Stomach (tissue), 9 donors: ENCODE data around the gene POLR3G. TPM values are rescaled to one million over a fixed set of nuclear protein-coding genes. Genes with fewer than 3 reads are reported as not detected.

Source experiments
- DNase-seq, 2 donors: peaks; one replicate each; pipeline versions ENCODE4 v3.0.0 to v3.0.0-alpha.2; 2013 to 2019
- H3K27ac ChIP-seq, 5 donors: fragments of 200-600 bp in 4 of 5; sonication (generic) in 4 of 5; one replicate each; pipeline ENCODE4 v1.5.1; 2013 to 2019; ENCODE audit warnings: mild to moderate bottlenecking in 1 of 5, moderate library complexity in 1 of 5
- H3K27me3 ChIP-seq, 3 donors: fragments of 200-600 bp; sonication (generic); one replicate each; pipeline ENCODE4 v1.5.1; 2017 to 2019; ENCODE audit warnings: mixed run types in 1 of 3
- H3K36me3 ChIP-seq, 4 donors: fragments of 200-600 bp; sonication (generic); 1 replicate in 3 of 4; 2 replicates in 1 of 4; pipeline ENCODE4 v1.5.1; 2016 to 2019
- H3K4me1 ChIP-seq, 4 donors: fragments of 200-600 bp; sonication (generic); one replicate each; pipeline ENCODE4 v1.5.1; 2016 to 2019
- H3K4me3 ChIP-seq, 4 donors: fragments of 200-600 bp; sonication (generic) in 3 of 4; one replicate each; pipeline ENCODE4 v1.5.1; 2016 to 2019; ENCODE audit warnings: mild to moderate bottlenecking in 1 of 4
- H3K9me3 ChIP-seq, 4 donors: fragments of 200-600 bp; sonication (generic); one replicate each; pipeline ENCODE4 v1.5.1; 2016 to 2019
- EP300 ChIP-seq: sonication (generic); formaldehyde crosslinking; IDR thresholded peaks from one replicate; pipeline ENCODE4 v1.6.1; 2017; ENCODE audit warnings: antibody characterized with exemption
- POLR2A ChIP-seq, 4 donors: fragments of 450-650 bp; IDR thresholded peaks; one replicate each; pipeline ENCODE4 v1.6.1; 2016; ENCODE audit warnings: antibody characterized with exemption in 4 of 4, control low read depth in 2 of 4, mild to moderate bottlenecking in 1 of 4, moderate library complexity in 1 of 4
- POLR2AphosphoS5 ChIP-seq, 3 donors: sonication (generic); formaldehyde crosslinking; IDR thresholded peaks; one replicate each; pipeline ENCODE4 v1.6.1; 2016; ENCODE audit warnings: antibody characterized with exemption in 3 of 3
- WGBS, 5 donors: extraction: QIAGEN DNeasy Blood & Tissue Kit in 3 of 5; methylation state at CpG; one replicate each; pipeline versions ENCODE4 v1.1.5 to v1.1.7; 2013 to 2018; 5-methylcytosine and 5-hydroxymethylcytosine counted together
- intact Hi-C: fragments of 100-400 bp; cut with DNase I; formaldehyde crosslinking; loops from one replicate; pipeline ENCODE4 v1.15.1; 2023; ENCODE audit warnings: low total_unique reads
- polyA plus RNA-seq, 3 donors: library from polyadenylated mRNA; stranded (reverse); fragments of 200-250 nt; gene quantifications; one replicate each; pipeline ENCODE4 v1.2.3, GENCODE V29; 2013
- total RNA-seq, 5 donors: library from RNA; depleted of rRNA; stranded (reverse); fragments of >200 nt; gene quantifications; one replicate each; pipeline versions ENCODE4 v1.1.0 to v1.2.3, GENCODE V29; 2014 to 2016
- TF ChIP-seq, protein P1 (sequence below), 7 experiments: fragments of 450-650 bp in 4 of 7; fragments of 200-600 bp in 3 of 7; sonication (generic) in 3 of 7; IDR thresholded peaks; one replicate each; pipeline ENCODE4 v1.5.1; 2016 to 2019; ENCODE audit warnings: antibody characterized with exemption in 7 of 7, control low read depth in 2 of 7, mild to moderate bottlenecking in 1 of 7
- donor health status: healthy with polysubstance abuse.
- donor health status: Bipolar disorder and iron deficiency.
- donor health status: healthy.

POLR3G gene
- total and polyA plus RNA-seq, 8 donors: 0.31 to 2.4 (median 1.0) TPM; not detected in 4

DNA sequence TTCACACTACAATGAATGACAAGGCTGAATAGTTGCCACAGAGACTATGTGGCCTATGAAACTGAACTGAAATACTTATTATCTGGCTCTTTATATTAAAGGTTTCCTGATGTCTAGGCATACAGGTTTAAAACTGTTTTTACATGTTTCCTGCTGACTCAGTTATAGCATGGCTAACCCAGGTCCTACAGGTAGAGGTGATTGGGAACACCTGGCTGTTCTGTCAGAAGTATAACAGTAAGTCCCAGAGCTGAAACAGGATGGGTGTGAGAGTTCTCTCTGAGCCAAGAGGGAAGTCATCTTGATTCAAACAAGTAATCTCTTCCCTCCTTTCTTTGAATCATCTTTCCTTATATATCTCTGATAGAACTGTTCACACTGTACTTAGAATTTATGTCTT, 79.0 kb downstream of the POLR3G start:
- no peak overlapping the region for H3K27ac ChIP-seq
- intact Hi-C loops: no loop called here
- TF ChIP-seq POLR2A (IDR thresholded peaks at IDR 0.05) (no peak), POLR2AphosphoS5 (IDR thresholded peaks at IDR 0.05) (no peak), EP300 (no peak)
- TF ChIP-seq, protein P1, sequence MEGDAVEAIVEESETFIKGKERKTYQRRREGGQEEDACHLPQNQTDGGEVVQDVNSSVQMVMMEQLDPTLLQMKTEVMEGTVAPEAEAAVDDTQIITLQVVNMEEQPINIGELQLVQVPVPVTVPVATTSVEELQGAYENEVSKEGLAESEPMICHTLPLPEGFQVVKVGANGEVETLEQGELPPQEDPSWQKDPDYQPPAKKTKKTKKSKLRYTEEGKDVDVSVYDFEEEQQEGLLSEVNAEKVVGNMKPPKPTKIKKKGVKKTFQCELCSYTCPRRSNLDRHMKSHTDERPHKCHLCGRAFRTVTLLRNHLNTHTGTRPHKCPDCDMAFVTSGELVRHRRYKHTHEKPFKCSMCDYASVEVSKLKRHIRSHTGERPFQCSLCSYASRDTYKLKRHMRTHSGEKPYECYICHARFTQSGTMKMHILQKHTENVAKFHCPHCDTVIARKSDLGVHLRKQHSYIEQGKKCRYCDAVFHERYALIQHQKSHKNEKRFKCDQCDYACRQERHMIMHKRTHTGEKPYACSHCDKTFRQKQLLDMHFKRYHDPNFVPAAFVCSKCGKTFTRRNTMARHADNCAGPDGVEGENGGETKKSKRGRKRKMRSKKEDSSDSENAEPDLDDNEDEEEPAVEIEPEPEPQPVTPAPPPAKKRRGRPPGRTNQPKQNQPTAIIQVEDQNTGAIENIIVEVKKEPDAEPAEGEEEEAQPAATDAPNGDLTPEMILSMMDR (IDR thresholded peaks at IDR 0.05): no peak

DNA sequence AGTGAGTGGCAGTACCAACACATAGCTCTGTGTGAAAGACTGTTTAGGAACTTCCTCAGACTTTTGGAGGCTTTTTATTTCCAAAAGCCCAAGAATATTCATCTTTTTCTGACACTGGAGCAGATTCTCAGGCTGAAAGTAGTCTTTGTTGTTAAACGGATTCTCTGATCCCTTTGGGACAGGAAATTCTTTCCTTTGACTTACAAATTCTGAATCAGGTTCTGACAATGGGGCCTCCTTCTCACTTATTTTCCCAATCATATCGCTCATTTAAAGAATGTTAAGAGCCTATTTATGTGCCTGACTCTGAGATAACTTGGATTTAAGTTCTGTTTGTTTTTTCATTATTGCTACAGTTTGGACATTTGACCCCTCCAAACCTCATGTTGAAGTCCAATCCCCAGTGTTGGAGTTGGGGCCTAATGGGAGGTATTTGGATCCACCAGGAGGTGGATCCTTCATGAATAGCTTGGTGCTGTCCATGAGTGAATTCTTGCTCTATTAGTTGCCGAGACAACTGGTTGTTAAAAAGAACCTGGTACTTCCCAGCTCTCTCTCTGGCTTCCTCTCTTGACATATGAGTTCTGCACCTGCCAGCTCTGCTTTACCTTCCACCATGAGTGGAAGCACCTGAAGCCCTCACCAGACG, 79.8 kb downstream of the POLR3G start:
- DNase-seq: no peak
- peaks cover 0 to 60% (median 39%) of the 10 kb centered on the region in 3 donors for H3K27me3 ChIP-seq
- no peaks in the 10 kb centered on the region for H3K36me3 ChIP-seq
- 77 to 84% (median 82%) methylated on average over 4 of the region's 4 CpGs for WGBS, 5 donors
- intact Hi-C loops: no loop called here
- no peaks in the 10 kb centered on the region for H3K9me3 ChIP-seq
- no peak overlapping the region for H3K27ac ChIP-seq
- TF ChIP-seq EP300 (no peak), POLR2AphosphoS5 (IDR thresholded peaks at IDR 0.05) (no peak), POLR2A (IDR thresholded peaks at IDR 0.05) (no peak)
- TF ChIP-seq, protein P1 (IDR thresholded peaks at IDR 0.05): no peak
- peaks cover 8 to 17% (median 16%) of the 10 kb centered on the region in 4 donors for H3K4me1 ChIP-seq
- no peak overlapping the region for H3K4me3 ChIP-seq

More for the DNA sequence above, 79.0 kb downstream of the POLR3G start:
- no peak overlapping the region for H3K4me3 ChIP-seq
- no peaks in the 10 kb centered on the region for H3K9me3 ChIP-seq
- no peak for DNase-seq
- H3K4me1 ChIP-seq: peaks cover 4 to 12% (median 11%) of the 10 kb centered on the region in 4 donors
- peaks cover 0 to 52% (median 32%) of the 10 kb centered on the region in 3 donors for H3K27me3 ChIP-seq
- H3K36me3 ChIP-seq: no peaks in the 10 kb centered on the region

DNA sequence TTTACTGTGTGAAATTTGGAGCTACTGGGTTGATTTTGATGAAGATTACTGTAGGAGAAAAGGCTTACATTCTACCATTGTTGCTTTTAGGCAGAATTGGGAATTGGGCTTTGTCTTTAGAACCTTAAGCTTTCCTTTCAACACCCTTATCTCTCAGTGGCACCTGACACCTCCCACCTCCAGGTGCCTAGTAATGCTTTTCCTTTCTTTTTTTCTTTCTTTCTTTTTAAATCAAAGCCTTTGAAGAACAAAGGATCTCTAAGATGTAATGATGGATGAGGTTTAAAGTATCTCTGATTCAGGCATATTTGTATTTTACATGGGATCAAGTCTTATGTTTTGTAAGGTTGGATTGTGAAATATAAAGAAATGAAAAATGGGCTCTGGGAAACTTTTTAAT, 81.0 kb downstream of the POLR3G start:
- DNase-seq: no peak
- Histone ChIP-seq H3K9me3 (no peaks in the 10 kb centered on the region), H3K27ac (no peak overlapping the region), H3K36me3 (no peaks in the 10 kb centered on the region), H3K4me3 (no peak overlapping the region), H3K27me3 (peaks cover 0 to 66% (median 46%) of the 10 kb centered on the region in 3 donors), H3K4me1 (peaks cover 8 to 17% (median 16%) of the 10 kb centered on the region in 4 donors)
- intact Hi-C loops: no loop called here
- TF ChIP-seq EP300 (no peak), POLR2A (IDR thresholded peaks at IDR 0.05) (no peak), POLR2AphosphoS5 (IDR thresholded peaks at IDR 0.05) (no peak)
- TF ChIP-seq, protein P1 (IDR thresholded peaks at IDR 0.05): no peak

DNA sequence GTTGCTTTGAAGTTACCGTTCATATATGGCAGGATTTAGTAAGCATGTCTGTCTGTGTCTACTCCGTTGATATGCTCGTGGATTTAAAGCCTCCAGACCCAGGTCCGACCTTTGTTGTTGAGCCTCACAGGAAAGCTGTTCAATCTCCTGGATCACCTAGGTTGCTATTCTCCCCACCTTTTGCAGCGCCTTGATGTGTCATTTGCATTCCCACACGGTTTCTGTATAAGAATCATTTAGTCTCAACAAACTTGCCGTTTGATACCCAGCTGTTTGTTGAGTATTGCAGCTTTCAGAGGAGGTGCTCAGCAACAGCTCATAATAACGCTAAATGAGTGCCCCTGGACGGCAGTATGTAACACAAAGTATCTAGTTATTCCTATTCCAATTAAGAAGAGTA, 82.7 kb downstream of the POLR3G start:
- H3K4me3 ChIP-seq: peak overlapping the region in 1 of 4 donors; percentile 47
- TF ChIP-seq POLR2AphosphoS5 (IDR thresholded peaks at IDR 0.05) (no peak), POLR2A (IDR thresholded peaks at IDR 0.05) (no peak), EP300 (no peak)
- TF ChIP-seq, protein P1 (IDR thresholded peaks at IDR 0.05): no peak
- intact Hi-C loops: no loop called here

More for the DNA sequence above, 82.7 kb downstream of the POLR3G start:
- H3K9me3 ChIP-seq: no peaks in the 10 kb centered on the region
- no peaks in the 10 kb centered on the region for H3K36me3 ChIP-seq
- peaks cover 0 to 77% (median 47%) of the 10 kb centered on the region in 3 donors for H3K27me3 ChIP-seq
- peaks cover 8 to 17% (median 16%) of the 10 kb centered on the region in 4 donors for H3K4me1 ChIP-seq
- H3K27ac ChIP-seq: no peak overlapping the region
- DNase-seq: peak in 1 of 2 donors; percentile 3
- 9 to 19% (median 16%) methylated on average over 9 of the region's 9 CpGs for WGBS, 5 donors
